Activated CD4-positive, alpha-beta T cell treated with anti-CD3 and anti-CD28 coated beads, Interleukin-2, amount 10 ng/mL, durations not matched to agents 7 days and 5 days (primary cell): ENCODE measurements around the gene MAGIX. TPM values are rescaled to one million over a fixed set of nuclear protein-coding genes. Genes with fewer than 3 reads are reported as not detected.
A peak's percentile ranks its signal among the peaks of the same experiment; 100 is the strongest.

Experiments
- CTCF ChIA-PET: fragments of 350-600 bp; sonication (Branson Sonifier 250); formaldehyde crosslinking; loops from one replicate; lab custom pipeline; 2021; ENCODE audit warnings: antibody characterized with exemption; lab: Charles Lee
- POLR2A ChIA-PET: fragments of 350-600 bp; sonication (Branson Sonifier 250); formaldehyde crosslinking; loops from one replicate; lab custom pipeline; 2021; ENCODE audit warnings: antibody characterized with exemption; lab: Charles Lee
- DNase-seq: peaks from one replicate; pipeline ENCODE4 v3.0.0-alpha.2; 2020
- H3K27ac Mint-ChIP-seq: one replicate; pipeline ENCODE4 v1.8.0; 2021; ENCODE audit warnings: mild to moderate bottlenecking, moderate library complexity, mixed read lengths
- H3K27me3 Mint-ChIP-seq: one replicate; pipeline ENCODE4 v1.8.0; 2021; ENCODE audit warnings: mixed read lengths
- H3K36me3 Mint-ChIP-seq: one replicate; pipeline ENCODE4 v1.8.0; 2021; ENCODE audit warnings: low read depth, mixed read lengths
- H3K4me1 Mint-ChIP-seq: one replicate; pipeline ENCODE4 v1.8.0; 2021; ENCODE audit warnings: mixed read lengths
- H3K4me3 Mint-ChIP-seq: one replicate; pipeline ENCODE4 v1.8.0; 2021; ENCODE audit warnings: mild to moderate bottlenecking, moderate library complexity, mixed read lengths
- H3K9me3 Mint-ChIP-seq: one replicate; pipeline ENCODE4 v1.8.0; 2021; ENCODE audit warnings: mixed read lengths
- total RNA-seq, 2 experiments: library from RNA; stranded (reverse); gene quantifications; one replicate each; pipeline ENCODE4 v1.2.3, GENCODE V29; 2021

Gene MAGIX
- total RNA-seq, 2 experiments from 2014 or later = 1.9 to 2.8 TPM

GRCh38 chrX:49177338-49177833 is 14.8 kb downstream of the MAGIX start:
- Mint-ChIP-seq H3K4me1 (peaks cover 51% of the 10 kb centered on the region), H3K36me3 (peaks cover 49% of the 10 kb centered on the region), H3K9me3 (no peaks in the 10 kb centered on the region), H3K27ac (no peak overlapping the region), H3K4me3 (no peak overlapping the region), H3K27me3 (no peaks in the 10 kb centered on the region)
- no peak for DNase-seq
- CTCF ChIA-PET = interaction anchor here (1.1 to 1.5 kb wide), 2 partner anchors 11 kb away, joined by 3 to 4 read pairs; no protein-coding TSS in a partner anchor
- POLR2A ChIA-PET = no interaction called here

DNA sequence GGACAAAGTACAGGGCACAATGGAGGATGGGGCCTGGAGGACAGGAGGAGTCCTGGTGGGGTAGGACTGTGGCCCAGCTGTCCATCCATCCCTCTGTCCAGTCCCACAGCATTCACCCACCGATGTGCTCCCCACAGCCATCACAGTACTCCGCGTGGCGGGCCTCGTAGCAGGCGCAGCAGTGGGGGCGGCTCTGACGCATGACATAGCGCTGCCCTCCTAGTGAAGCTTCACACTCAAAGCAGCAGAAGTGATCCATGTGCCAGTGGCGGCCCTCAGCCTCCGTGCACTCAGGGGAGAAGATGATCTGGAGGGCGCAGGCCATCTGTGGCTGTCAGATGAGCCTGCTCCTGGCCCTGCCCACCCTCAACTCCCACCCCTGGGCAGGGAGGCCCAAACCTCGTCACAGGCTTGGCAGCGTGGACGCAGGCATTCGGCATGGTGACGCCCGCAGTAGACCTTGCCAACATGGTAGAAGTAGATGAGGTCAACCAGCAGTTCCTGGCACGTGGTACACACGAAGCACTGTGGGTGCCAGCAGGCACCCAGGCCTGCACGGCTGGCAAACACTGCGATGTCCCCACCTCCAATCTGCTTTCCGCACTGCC is 15.4 kb downstream of the MAGIX start:
- no peak overlapping the region for H3K4me3 Mint-ChIP-seq
- DNase-seq = no peak
- H3K36me3 Mint-ChIP-seq = peaks cover 48% of the 10 kb centered on the region
- no peaks in the 10 kb centered on the region for H3K9me3 Mint-ChIP-seq
- H3K27me3 Mint-ChIP-seq = no peaks in the 10 kb centered on the region
- ChIA-PET CTCF (interaction anchor here (1.1 to 1.5 kb wide), 2 partner anchors 10 to 11 kb away, joined by 3 to 4 read pairs; no protein-coding TSS in a partner anchor), POLR2A (no interaction called here)
- H3K27ac Mint-ChIP-seq = no peak overlapping the region
- H3K4me1 Mint-ChIP-seq = peaks cover 46% of the 10 kb centered on the region

DNA sequence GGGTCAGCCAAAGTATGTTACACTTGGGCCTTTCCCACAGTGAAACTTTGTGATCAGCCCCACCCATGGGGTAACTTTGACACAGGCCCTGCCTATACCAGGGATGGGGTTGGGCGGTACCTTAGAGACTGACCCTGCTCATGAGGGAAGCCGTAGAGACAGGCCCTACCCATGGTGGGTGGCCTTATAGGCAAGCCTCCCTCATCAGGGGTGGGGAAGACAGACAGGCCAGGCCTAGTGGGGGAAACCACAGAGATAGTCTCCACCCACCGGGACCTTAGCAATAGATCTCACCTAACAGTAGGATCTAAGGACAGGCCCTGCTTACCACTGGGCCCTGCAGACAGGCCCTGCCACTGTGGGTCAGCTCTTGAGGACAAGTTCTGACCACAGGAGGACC is 16.0 kb downstream of the MAGIX start:
- no peak for DNase-seq
- ChIA-PET POLR2A (no interaction called here), CTCF (interaction anchor here (1.5 kb wide), 1 partner anchor 12 kb away, joined by 4 read pairs; no protein-coding TSS in a partner anchor)
- Mint-ChIP-seq H3K4me3 (no peak overlapping the region), H3K27ac (no peak overlapping the region), H3K4me1 (peaks cover 41% of the 10 kb centered on the region), H3K36me3 (peaks cover 43% of the 10 kb centered on the region), H3K27me3 (no peaks in the 10 kb centered on the region), H3K9me3 (no peaks in the 10 kb centered on the region)

- H3K4me1 Mint-ChIP-seq = peaks cover 40% of the 10 kb centered on the region
- no peak overlapping the region for H3K4me3 Mint-ChIP-seq
- no peak overlapping the region for H3K27ac Mint-ChIP-seq
- H3K27me3 Mint-ChIP-seq = no peaks in the 10 kb centered on the region
- ChIA-PET CTCF (interaction anchor here (0.9 kb wide), 1 partner anchor 12 kb away, joined by 5 read pairs; no protein-coding TSS in a partner anchor), POLR2A (interaction anchor here (0.7 kb wide), 1 partner anchor 24 kb away, joined by 3 read pairs; no protein-coding TSS in a partner anchor)
- DNase-seq = no peak
- no peaks in the 10 kb centered on the region for H3K9me3 Mint-ChIP-seq
- peaks cover 41% of the 10 kb centered on the region for H3K36me3 Mint-ChIP-seq
Measured at GRCh38 chrX:49179358-49179757, 16.8 kb downstream of the MAGIX start.

DNA sequence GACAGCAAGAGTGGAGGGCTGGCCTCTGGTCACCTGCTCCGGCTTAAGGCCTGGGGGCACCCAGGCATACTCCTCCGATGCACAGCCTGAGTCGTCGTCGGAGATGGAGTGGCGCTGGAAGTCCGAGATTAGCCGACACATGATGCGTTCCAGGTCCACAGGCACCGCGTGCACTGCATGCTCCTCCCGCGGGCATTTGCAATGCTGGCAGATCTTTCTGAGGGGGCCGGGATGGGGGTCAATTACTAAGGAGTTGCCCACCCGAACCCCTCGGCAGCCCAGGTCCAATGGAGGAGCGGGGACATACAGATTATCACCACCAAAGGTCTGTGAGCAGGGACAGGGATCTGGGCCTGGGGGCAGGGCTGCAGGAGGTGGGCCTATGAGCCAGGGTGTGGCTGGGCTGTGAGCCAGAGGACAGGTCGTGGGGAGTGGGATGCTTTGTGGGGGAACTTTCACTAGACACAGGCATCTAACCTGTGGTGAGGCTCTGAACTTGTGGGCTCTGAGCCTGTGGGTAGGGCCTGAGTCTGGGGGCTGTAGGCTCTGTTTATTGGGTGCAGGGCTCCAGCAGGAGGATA is 21.2 kb downstream of the MAGIX start:
- peaks cover 19% of the 10 kb centered on the region for H3K36me3 Mint-ChIP-seq
- ChIA-PET CTCF (interaction anchor here (0.7 kb wide), 1 partner anchor 9 kb away, joined by 3 read pairs; no protein-coding TSS in a partner anchor), POLR2A (no interaction called here)
- no peak for DNase-seq
- H3K4me1 Mint-ChIP-seq = peaks cover 38% of the 10 kb centered on the region
- H3K27me3 Mint-ChIP-seq = no peaks in the 10 kb centered on the region
- H3K4me3 Mint-ChIP-seq = no peak overlapping the region
- H3K9me3 Mint-ChIP-seq = no peaks in the 10 kb centered on the region
- peak overlapping the region; percentile 46 for H3K27ac Mint-ChIP-seq

DNA sequence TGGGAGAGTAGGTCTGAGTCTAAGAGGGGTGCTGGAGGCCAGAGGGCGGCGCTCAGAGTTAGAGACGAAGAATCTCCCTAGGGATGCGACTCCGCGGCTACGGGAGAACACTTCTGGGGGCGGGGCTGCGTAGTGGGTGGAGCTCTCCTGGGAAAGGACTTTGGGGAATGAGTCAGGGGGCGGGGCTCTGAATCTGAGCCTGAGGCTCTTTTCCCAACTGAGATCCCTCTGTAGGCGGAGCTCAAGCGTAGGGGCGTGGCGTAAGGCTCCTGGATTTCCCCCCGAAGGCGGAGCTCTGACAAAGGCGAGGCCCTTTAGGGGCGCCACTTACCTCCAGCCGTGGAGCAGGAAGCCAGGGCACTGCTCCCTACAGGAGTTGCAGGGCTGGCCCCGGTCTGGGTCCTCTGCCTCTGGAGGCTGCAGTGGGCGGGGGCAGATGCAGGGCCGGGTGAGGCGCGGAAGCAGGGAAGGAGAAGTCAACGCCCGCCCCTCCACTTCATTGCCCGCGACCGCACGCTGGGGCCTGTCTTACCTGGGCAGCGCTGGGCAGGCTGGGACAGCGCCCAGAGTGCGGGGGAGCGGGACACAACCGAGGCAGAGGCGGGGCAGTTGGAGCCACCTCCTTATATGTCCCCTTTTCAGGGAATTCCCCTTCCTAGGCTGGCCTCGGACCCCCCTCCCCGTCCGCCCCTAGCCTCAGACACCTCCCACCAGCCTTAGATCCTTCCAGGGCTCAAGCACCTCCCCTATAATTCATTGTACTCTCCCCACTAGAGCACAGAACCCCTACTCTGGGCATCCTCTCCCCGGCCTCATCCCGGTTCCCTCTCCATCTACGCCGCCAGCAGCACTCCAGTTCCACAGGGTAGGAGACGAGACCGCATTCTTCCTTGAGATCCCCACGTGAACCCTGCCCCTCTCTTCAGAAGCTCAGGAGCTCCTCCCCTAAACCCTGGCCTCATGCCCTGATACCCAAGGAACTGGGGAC is 22.0 kb downstream of the MAGIX start:
- peak overlapping the region; percentile 84 for H3K27ac Mint-ChIP-seq
- DNase-seq = peak; percentile 34
- H3K9me3 Mint-ChIP-seq = no peaks in the 10 kb centered on the region
- ChIA-PET POLR2A (no interaction called here), CTCF (interaction anchor here (0.7 kb wide), 1 partner anchor 8 kb away, joined by 3 read pairs; no protein-coding TSS in a partner anchor)
- peaks cover 12% of the 10 kb centered on the region for H3K36me3 Mint-ChIP-seq
- H3K4me3 Mint-ChIP-seq = peak overlapping the region; percentile 80
- no peaks in the 10 kb centered on the region for H3K27me3 Mint-ChIP-seq
- peaks cover 39% of the 10 kb centered on the region for H3K4me1 Mint-ChIP-seq

GRCh38 chrX:49186125-49187027 is 23.8 kb downstream of the MAGIX start, which contains the start of gene PRICKLE3:
Gene PRICKLE3 (minus strand): TSS chrX:49186373. CDS start chrX:49186297, 76 bp downstream.
- peak; percentile 76 for DNase-seq
- H3K4me3 Mint-ChIP-seq = peak within 1 kb of the TSS; percentile 80
- H3K27ac Mint-ChIP-seq = peak within 1 kb of the TSS; percentile 84
- no peaks in the 10 kb centered on the region for H3K9me3 Mint-ChIP-seq
- ChIA-PET POLR2A (no interaction called here), CTCF (interaction anchor here (0.6 kb wide), 1 partner anchor 129 kb away, joined by 3 read pairs; no protein-coding TSS in a partner anchor)
- H3K27me3 Mint-ChIP-seq = no peaks in the 10 kb centered on the region
- peaks cover 8% of the 10 kb centered on the region for H3K36me3 Mint-ChIP-seq
- peaks cover 38% of the 10 kb centered on the region for H3K4me1 Mint-ChIP-seq

DNA sequence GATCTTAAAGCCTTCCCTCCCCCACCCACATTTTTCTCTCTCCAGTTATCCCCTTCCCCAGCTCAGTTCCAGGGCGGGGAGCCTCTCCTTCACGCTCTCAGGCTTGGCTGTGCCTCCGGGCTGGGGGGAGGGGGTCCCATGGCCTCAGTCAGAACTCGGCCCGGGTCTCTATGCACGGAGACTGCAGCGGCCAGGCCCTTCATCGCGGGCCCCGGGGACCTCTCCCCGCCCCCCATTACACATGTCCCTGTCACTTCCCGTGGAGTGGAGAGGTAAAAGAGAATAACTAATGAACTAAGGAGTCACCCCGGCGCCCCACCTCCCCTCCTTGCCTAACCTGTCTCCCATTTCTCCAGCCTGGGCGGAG is 24.5 kb downstream of the MAGIX start:
- POLR2A ChIA-PET = no interaction called here
- Mint-ChIP-seq H3K9me3 (no peaks in the 10 kb centered on the region), H3K4me3 (peak overlapping the region; percentile 80), H3K27me3 (no peaks in the 10 kb centered on the region), H3K27ac (peak overlapping the region; percentile 64), H3K36me3 (peaks cover 8% of the 10 kb centered on the region), H3K4me1 (peaks cover 38% of the 10 kb centered on the region)
- CTCF ChIA-PET = no interaction called here
- no peak for DNase-seq

- CTCF ChIA-PET = interaction anchor here (1.2 kb wide), 1 partner anchor 10 kb away, joined by 3 read pairs; no protein-coding TSS in a partner anchor
- no peak overlapping the region for H3K4me3 Mint-ChIP-seq
Measured at GRCh38 chrX:49187526-49187925, 25.0 kb downstream of the MAGIX start.

DNA sequence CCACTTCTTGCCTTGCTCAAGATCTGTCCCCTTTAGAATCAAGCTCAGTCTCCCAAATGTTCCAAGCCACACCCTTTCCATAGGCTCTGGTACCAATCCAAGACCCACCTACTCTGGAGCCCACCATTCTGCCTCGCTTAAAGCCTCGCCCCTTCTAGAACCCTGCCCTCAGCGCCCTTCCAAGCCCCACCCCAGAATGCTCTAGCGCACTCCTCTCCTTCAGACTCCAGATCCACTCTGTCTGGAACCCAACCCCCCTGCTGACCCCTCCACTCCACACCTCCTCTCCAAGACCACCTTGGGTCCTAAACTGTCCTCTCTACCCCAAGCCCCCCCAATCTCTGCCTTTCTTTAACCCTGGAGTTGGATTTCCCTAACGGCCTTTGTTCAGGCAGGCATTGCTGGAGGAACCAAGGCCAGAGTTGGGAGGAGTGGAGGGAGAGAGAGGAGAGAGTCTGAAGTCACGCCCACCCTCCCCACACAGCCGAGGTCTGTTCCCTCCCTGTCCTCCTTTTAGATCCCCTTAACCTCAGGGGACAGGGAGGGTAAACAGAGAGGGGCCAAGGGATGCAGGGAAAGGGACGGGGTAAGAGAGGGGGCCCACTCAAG is 26.0 kb downstream of the MAGIX start:
- no peaks in the 10 kb centered on the region for H3K27me3 Mint-ChIP-seq
- no peak overlapping the region for H3K27ac Mint-ChIP-seq
- H3K4me3 Mint-ChIP-seq = no peak overlapping the region
- ChIA-PET POLR2A (no interaction called here), CTCF (interaction anchor here (1.2 kb wide), 1 partner anchor 11 kb away, joined by 3 read pairs; no protein-coding TSS in a partner anchor)
- H3K9me3 Mint-ChIP-seq = no peaks in the 10 kb centered on the region
- DNase-seq = no peak
- H3K4me1 Mint-ChIP-seq = peaks cover 51% of the 10 kb centered on the region
- peaks cover 2% of the 10 kb centered on the region for H3K36me3 Mint-ChIP-seq

More at GRCh38 chrX:49187526-49187925, 25.0 kb downstream of the MAGIX start:
- DNase-seq = no peak
- H3K9me3 Mint-ChIP-seq = no peaks in the 10 kb centered on the region
- peaks cover 41% of the 10 kb centered on the region for H3K4me1 Mint-ChIP-seq
- H3K27ac Mint-ChIP-seq = no peak overlapping the region
- peaks cover 3% of the 10 kb centered on the region for H3K36me3 Mint-ChIP-seq
- POLR2A ChIA-PET = no interaction called here
- no peaks in the 10 kb centered on the region for H3K27me3 Mint-ChIP-seq

DNA sequence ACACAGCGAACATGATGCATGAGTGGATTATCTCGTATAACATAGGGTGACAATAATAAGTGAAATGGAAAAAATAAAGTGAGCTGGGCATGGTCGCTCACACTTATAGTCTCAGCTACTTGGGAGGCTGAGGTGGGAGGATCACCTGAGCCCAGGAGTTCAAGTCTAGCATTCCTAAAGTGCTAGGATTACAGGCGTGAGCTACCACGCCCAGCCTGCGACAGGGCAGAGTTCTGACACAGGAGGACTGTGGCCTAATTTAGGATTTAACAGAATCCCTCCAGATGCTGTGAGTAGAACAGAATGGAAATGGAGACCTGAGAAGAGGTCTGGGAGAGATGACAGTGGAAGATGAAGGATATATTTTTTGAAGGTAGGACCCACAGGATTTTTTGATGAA is 27.0 kb downstream of the MAGIX start:
- ChIA-PET CTCF (interaction anchor here (1.5 kb wide), 1 partner anchor 689 kb away, joined by 3 read pairs; no protein-coding TSS in a partner anchor), POLR2A (no interaction called here)

More for the DNA sequence above, 27.0 kb downstream of the MAGIX start:
- Mint-ChIP-seq H3K9me3 (no peaks in the 10 kb centered on the region), H3K27me3 (no peaks in the 10 kb centered on the region), H3K36me3 (peaks cover 2% of the 10 kb centered on the region), H3K27ac (peak overlapping the region; percentile 76), H3K4me3 (peak overlapping the region; percentile 99), H3K4me1 (peaks cover 49% of the 10 kb centered on the region)
- DNase-seq = no peak
